HepG2 (cell line): Measurements from ENCODE around the gene GPM6B. TPM values are rescaled to one million over a fixed set of nuclear protein-coding genes. Genes with fewer than 3 reads are reported as not detected.

ENCODE experiments used
- ATAC-seq: fragments of 200-7000 bp; cut with Tn5 transposase; 3 replicates; pipeline ENCODE4 v1.9.1; 2020; ENCODE audit warnings: mild to moderate bottlenecking, moderate library complexity
- BruUV-seq: library from RNA; stranded (reverse); fragments of 400-500 nt; replicated peaks from 2 replicates; lab custom pipeline; 2021; lab: Mats Ljungman, UMichigan
- CTCF ChIA-PET: fragments of 300-600 bp; formaldehyde crosslinking; extraction: SDS; loops from one replicate; lab custom pipeline; 2021; ENCODE audit warnings: low total read pairs, inconsistent platforms, low intra/inter-chr PET ratio; lab: Yijun Ruan, JAX
- POLR2A ChIA-PET: fragments of 350-600 bp; sonication (Branson Sonifier 250); formaldehyde crosslinking; loops from one replicate; lab custom pipeline; 2020; ENCODE audit warnings: antibody characterized with exemption, inconsistent platforms; lab: Yijun Ruan, JAX
- DNase-seq: peaks from one replicate; pipeline ENCODE4 v3.0.0-alpha.2; 2015; ENCODE audit warnings: low spot score
- FAIRE-seq: peaks from 3 replicates; lab custom pipeline; 2011; peaks lifted over from hg19 to GRCh38; lab: Jason Lieb, UNC
- H2AFZ ChIP-seq: one replicate; pipeline ENCODE4 v1.6.1; 2011; ENCODE audit warnings: low read length, inconsistent platforms
- H3K27ac ChIP-seq: fragments of 300-600 bp; 3 replicates; pipeline ENCODE4 v1.8.0; 2011; ENCODE audit warnings: mixed run types, mild to moderate bottlenecking, mixed read lengths, low read length, inconsistent platforms; ENCODE audit not compliant: insufficient read depth; ENCODE audit errors: extremely low read length
- H3K27me3 ChIP-seq, 2 experiments: fragments of 200-600 bp in 1 of 2; 2 replicates in 1 of 2; 3 replicates in 1 of 2; pipeline versions ENCODE4 v1.6.0 to v1.8.0; 2011; ENCODE audit warnings: low read length in 2 of 2, mild to moderate bottlenecking in 2 of 2, moderate library complexity in 2 of 2, inconsistent platforms in 1 of 2; ENCODE audit not compliant: insufficient read depth in 2 of 2, control insufficient read depth in 1 of 2
- H3K36me3 ChIP-seq, 2 experiments: fragments of 200-600 bp in 1 of 2; replicated peaks in 1 of 2; 2 replicates in 1 of 2; 3 replicates in 1 of 2; pipeline versions ENCODE4 v1.5.1 to v1.8.0; 2011; ENCODE audit warnings: low read length in 2 of 2, inconsistent platforms in 1 of 2; ENCODE audit not compliant: insufficient read depth in 2 of 2, control insufficient read depth in 1 of 2
- H3K4me1 ChIP-seq: 2 replicates; pipeline ENCODE4 v1.5.1; 2012; ENCODE audit warnings: low read length, inconsistent platforms; ENCODE audit not compliant: insufficient read depth
- H3K4me2 ChIP-seq: 2 replicates; pipeline ENCODE4 v1.6.0; 2011; ENCODE audit warnings: low read depth, low read length, inconsistent platforms
- H3K4me3 ChIP-seq, 3 experiments: fragments of 200-600 bp in 1 of 3; sonication (generic), shearing (Covaris generic) in 1 of 3; replicated peaks in 1 of 3; 2 replicates each; pipeline ENCODE4 v1.5.1; 2011 to 2016; ENCODE audit warnings: low read length in 3 of 3, inconsistent platforms in 2 of 3, low read depth in 2 of 3, mild to moderate bottlenecking in 2 of 3, control low read depth in 1 of 3, mixed read lengths in 1 of 3; ENCODE audit not compliant: insufficient read depth in 1 of 3
- H3K79me2 ChIP-seq: one replicate; pipeline ENCODE4 v1.6.1; 2011; ENCODE audit warnings: low read length, inconsistent platforms; ENCODE audit not compliant: insufficient read depth
- H3K9ac ChIP-seq: 2 replicates; pipeline ENCODE4 v1.6.0; 2011; ENCODE audit warnings: mild to moderate bottlenecking, low read depth, low read length, inconsistent platforms; ENCODE audit not compliant: insufficient read depth
- H3K9me3 ChIP-seq: 2 replicates; pipeline ENCODE4 v1.5.1; 2012; ENCODE audit warnings: mild to moderate bottlenecking, low read length
- H4K20me1 ChIP-seq: 2 replicates; pipeline ENCODE4 v1.6.0; 2011; ENCODE audit warnings: inconsistent platforms, mild to moderate bottlenecking, low read length, moderate library complexity; ENCODE audit not compliant: insufficient read depth
- BATF2 ChIP-seq: sonication (generic); formaldehyde crosslinking; IDR thresholded peaks from 2 replicates; pipeline ENCODE4 v1.8.0; 2022; ENCODE audit warnings: mild to moderate bottlenecking, missing genetic modification reagents, moderate library complexity
- BRF2 ChIP-seq: sonication (generic); formaldehyde crosslinking; IDR thresholded peaks from 2 replicates; pipeline ENCODE4 v1.8.1; 2022; ENCODE audit warnings: mild to moderate bottlenecking, missing genetic modification reagents
- MTF2 ChIP-seq: sonication (generic); formaldehyde crosslinking; IDR thresholded peaks from 2 replicates; pipeline ENCODE4 v1.5.0; 2020; ENCODE audit warnings: missing genetic modification reagents, borderline replicate concordance
- RFXAP ChIP-seq: sonication (generic); formaldehyde crosslinking; IDR thresholded peaks from 2 replicates; pipeline ENCODE4 v1.4.0; 2020; ENCODE audit warnings: missing genetic modification reagents, borderline replicate concordance
- SAP130 ChIP-seq: IDR thresholded peaks from 2 replicates; pipeline ENCODE4 v1.6.1; 2016; ENCODE audit warnings: low read depth
- STAT5B ChIP-seq: sonication (generic); formaldehyde crosslinking; IDR thresholded peaks from 2 replicates; pipeline ENCODE4 v1.4.0; 2020; ENCODE audit warnings: missing genetic modification reagents
- TOE1 ChIP-seq: sonication (generic); formaldehyde crosslinking; IDR thresholded peaks from 2 replicates; pipeline ENCODE4 v1.4.0; 2020; ENCODE audit warnings: mild to moderate bottlenecking, missing genetic modification reagents
- ZMAT3 ChIP-seq: sonication (generic); formaldehyde crosslinking; conservative IDR thresholded peaks from 2 replicates; pipeline ENCODE4 v1.7.0; 2021; ENCODE audit warnings: missing genetic modification reagents
- ZNF180 ChIP-seq: sonication (generic); formaldehyde crosslinking; IDR thresholded peaks from 2 replicates; pipeline ENCODE4 v1.4.0; 2020; ENCODE audit warnings: low read depth, missing genetic modification reagents, borderline replicate concordance
- ZNF615 ChIP-seq: sonication (generic); formaldehyde crosslinking; IDR thresholded peaks from 2 replicates; pipeline ENCODE4 v1.5.0; 2020; ENCODE audit warnings: mild to moderate bottlenecking, missing genetic modification reagents, borderline replicate concordance
- WGBS: methylation state at CpG from one replicate; pipeline ENCODE4 v1.1.6; 2017; ENCODE audit warnings: low lambda C conversion rate; 5-methylcytosine and 5-hydroxymethylcytosine counted together
- in situ Hi-C: cut with HindIII; loops from 2 replicates; pipeline ENCODE4 v1.10.0; 2017; ENCODE audit warnings: low pct_unique_long_range_greater_than_20kb; ENCODE audit not compliant: extremely low pct_ligation_motif_present
- intact Hi-C: fragments of 100-400 bp; cut with micrococcal nuclease; formaldehyde crosslinking; loops from one replicate; pipeline ENCODE4 v1.10.0; 2022; ENCODE audit not compliant: unreplicated experiment
- polyA plus RNA-seq, 8 experiments: library from polyadenylated mRNA; depleted of rRNA in 3 of 8; stranded (reverse) in 7 of 8; unstranded in 1 of 8; fragments of >200 nt; fragmentation: Illumina TruSeq in 4 of 8; extraction: Trizol in 4 of 8; gene quantifications; 2 replicates each; pipeline versions ENCODE4 v1.2.1 to v1.2.3, GENCODE V29; 2011 to 2016; ENCODE audit warnings: low read depth in 4 of 8, missing spikeins in 1 of 8, mixed read lengths in 1 of 8; ENCODE audit not compliant: insufficient read depth in 1 of 8
- total RNA-seq, 5 experiments: library from RNA; depleted of rRNA; stranded (reverse); fragments of >200 nt; fragmentation: Illumina TruSeq; extraction: Trizol; gene quantifications; 2 replicates each; pipeline ENCODE4 v1.2.3, GENCODE V29; 2016; ENCODE audit warnings: low read depth in 1 of 5
- TF ChIP-seq, protein P1 (sequence below): sonication (generic); formaldehyde crosslinking; IDR thresholded peaks from 2 replicates; pipeline ENCODE4 v1.4.0; 2020; ENCODE audit warnings: mild to moderate bottlenecking, missing genetic modification reagents
- TF ChIP-seq, protein P2 (sequence below): sonication (generic); formaldehyde crosslinking; IDR thresholded peaks from 2 replicates; pipeline ENCODE4 v1.4.0; 2020; ENCODE audit warnings: mild to moderate bottlenecking, missing genetic modification reagents
- TF ChIP-seq, protein P3 (sequence below): sonication (generic); formaldehyde crosslinking; IDR thresholded peaks from 2 replicates; pipeline ENCODE4 v1.8.0; 2022; ENCODE audit warnings: mild to moderate bottlenecking, missing genetic modification reagents, moderate library complexity

GPM6B gene
- total and polyA plus RNA-seq, 2 of the 13 experiments (the other 11 are each of a cell fraction or from before 2014, with no cell fraction given), result not detected

GRCh38 chrX:13761606-13762414 is 55.1 kb downstream of the GPM6B start:
- DNase-seq (no peak), FAIRE-seq (no peak), ATAC-seq (no peak)
- Histone ChIP-seq H3K36me3 (peaks cover 0 to 29% of the 10 kb centered on the region in 2 experiments; a peak in 4 of 5 replicates), H3K9ac (no peak overlapping the region), H3K27ac (no peak overlapping the region), H3K4me2 (no peak overlapping the region), H2AFZ (no peak overlapping the region), H3K27me3 (no peaks in the 10 kb centered on the region), H3K4me1 (no peaks in the 10 kb centered on the region), H3K4me3 (no peak overlapping the region), H4K20me1 (no peaks in the 10 kb centered on the region), H3K9me3 (no peaks in the 10 kb centered on the region), H3K79me2 (no peaks in the 10 kb centered on the region)
- CTCF ChIA-PET, result no interaction called here
- POLR2A ChIA-PET, result no interaction called here
- WGBS, result 90% methylated on average over 4 of the region's 7 CpGs
- intact Hi-C loops (no loop called here), in situ Hi-C loops (loop anchor here (10.0 to 25.0 kb wide), 2 partner anchors 250 to 273 kb away; no protein-coding TSS in a partner anchor)
- no TSS peak for BruUV-seq
- TF ChIP-seq RFXAP (CRISPR knock-in tag), result no peak
- TF ChIP-seq, protein P1, sequence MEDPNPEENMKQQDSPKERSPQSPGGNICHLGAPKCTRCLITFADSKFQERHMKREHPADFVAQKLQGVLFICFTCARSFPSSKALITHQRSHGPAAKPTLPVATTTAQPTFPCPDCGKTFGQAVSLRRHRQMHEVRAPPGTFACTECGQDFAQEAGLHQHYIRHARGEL (CRISPR knock-in tag), result no peak
- TF ChIP-seq ZNF615 (CRISPR knock-in tag), result no peak
- no peak for TF ChIP-seq BRF2
- TF ChIP-seq, protein P2, sequence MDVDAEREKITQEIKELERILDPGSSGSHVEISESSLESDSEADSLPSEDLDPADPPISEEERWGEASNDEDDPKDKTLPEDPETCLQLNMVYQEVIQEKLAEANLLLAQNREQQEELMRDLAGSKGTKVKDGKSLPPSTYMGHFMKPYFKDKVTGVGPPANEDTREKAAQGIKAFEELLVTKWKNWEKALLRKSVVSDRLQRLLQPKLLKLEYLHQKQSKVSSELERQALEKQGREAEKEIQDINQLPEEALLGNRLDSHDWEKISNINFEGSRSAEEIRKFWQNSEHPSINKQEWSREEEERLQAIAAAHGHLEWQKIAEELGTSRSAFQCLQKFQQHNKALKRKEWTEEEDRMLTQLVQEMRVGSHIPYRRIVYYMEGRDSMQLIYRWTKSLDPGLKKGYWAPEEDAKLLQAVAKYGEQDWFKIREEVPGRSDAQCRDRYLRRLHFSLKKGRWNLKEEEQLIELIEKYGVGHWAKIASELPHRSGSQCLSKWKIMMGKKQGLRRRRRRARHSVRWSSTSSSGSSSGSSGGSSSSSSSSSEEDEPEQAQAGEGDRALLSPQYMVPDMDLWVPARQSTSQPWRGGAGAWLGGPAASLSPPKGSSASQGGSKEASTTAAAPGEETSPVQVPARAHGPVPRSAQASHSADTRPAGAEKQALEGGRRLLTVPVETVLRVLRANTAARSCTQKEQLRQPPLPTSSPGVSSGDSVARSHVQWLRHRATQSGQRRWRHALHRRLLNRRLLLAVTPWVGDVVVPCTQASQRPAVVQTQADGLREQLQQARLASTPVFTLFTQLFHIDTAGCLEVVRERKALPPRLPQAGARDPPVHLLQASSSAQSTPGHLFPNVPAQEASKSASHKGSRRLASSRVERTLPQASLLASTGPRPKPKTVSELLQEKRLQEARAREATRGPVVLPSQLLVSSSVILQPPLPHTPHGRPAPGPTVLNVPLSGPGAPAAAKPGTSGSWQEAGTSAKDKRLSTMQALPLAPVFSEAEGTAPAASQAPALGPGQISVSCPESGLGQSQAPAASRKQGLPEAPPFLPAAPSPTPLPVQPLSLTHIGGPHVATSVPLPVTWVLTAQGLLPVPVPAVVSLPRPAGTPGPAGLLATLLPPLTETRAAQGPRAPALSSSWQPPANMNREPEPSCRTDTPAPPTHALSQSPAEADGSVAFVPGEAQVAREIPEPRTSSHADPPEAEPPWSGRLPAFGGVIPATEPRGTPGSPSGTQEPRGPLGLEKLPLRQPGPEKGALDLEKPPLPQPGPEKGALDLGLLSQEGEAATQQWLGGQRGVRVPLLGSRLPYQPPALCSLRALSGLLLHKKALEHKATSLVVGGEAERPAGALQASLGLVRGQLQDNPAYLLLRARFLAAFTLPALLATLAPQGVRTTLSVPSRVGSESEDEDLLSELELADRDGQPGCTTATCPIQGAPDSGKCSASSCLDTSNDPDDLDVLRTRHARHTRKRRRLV (CRISPR knock-in tag), result no peak
- no peak for TF ChIP-seq BATF2 (CRISPR knock-in tag)
- TF ChIP-seq SAP130, result no peak
- no peak for TF ChIP-seq TOE1 (CRISPR knock-in tag)
- TF ChIP-seq ZMAT3 (CRISPR knock-in tag), result no peak
- TF ChIP-seq MTF2 (CRISPR knock-in tag), result no peak
- TF ChIP-seq, protein P3, sequence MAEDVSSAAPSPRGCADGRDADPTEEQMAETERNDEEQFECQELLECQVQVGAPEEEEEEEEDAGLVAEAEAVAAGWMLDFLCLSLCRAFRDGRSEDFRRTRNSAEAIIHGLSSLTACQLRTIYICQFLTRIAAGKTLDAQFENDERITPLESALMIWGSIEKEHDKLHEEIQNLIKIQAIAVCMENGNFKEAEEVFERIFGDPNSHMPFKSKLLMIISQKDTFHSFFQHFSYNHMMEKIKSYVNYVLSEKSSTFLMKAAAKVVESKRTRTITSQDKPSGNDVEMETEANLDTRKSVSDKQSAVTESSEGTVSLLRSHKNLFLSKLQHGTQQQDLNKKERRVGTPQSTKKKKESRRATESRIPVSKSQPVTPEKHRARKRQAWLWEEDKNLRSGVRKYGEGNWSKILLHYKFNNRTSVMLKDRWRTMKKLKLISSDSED (CRISPR knock-in tag), result no peak
- no peak for TF ChIP-seq STAT5B (CRISPR knock-in tag)
- TF ChIP-seq ZNF180, result no peak
